ENCODE data around the gene CRYL1.

Gene CRYL1

DNA sequence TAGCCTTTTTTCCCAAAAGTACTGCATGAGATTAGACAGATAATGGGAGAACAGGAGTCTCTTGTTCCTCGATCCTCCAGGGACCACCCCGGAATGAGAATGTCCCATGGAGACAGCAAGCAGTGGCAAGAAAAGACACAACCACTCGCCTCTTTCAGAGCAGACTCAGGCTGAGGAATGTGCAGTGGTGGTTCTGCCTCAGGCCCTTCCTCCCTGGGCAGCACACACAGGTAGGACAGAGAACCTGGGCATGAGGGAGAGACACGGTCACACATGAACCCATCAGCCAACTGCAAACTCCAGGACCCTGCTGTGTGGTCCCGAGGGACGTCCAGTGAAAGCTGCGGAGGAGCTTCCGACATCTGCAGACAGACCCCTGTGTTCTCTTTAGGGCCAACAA, 31.0 kb downstream of the CRYL1 start:
- no peak for DNase-seq (ENCODE audit: low read depth)

DNA sequence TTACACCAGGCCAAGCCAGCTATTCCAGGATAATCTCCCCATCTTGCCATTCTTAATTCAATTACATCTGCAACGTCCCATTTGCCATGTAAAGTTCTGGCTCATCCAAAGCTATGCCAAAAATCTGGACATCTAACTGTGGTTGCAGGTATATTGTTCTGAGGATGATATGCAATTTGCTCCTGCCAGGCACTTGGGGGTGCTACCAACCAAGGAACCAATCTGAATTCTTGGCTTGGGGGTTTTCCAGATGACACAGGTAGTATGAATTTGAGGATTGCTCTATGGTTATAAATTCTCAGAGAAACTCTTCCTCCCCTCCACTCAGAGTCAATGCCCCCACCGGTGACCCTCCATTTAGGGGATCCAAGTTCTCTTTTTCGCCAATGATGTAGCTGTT, 33.0 kb downstream of the CRYL1 start:
- DNase-seq (ENCODE audit: low read depth): no peak

DNA sequence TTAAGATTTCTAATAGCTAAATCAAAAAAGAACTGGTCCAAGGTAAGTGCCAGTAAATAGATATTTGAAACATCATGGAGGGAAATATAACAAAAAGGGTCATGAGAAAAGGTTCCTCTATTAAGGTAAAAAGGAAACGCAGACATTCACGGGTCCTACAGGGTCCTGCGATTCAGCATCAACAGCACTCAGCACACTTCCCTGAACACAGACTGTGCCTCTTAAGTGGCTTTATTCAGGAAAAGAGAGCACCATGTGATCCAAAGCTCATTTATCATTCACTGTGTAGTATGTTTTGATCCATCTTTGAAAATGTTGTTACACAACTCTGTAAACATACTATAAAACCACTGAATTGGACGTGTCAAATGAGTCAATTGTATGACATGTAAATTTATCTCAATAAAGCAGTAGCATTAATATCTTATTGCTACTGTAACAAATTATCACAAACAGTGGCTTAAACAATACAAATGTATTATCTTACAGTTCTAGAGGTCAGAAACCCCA, 33.7 kb downstream of the CRYL1 start:
- no peak for DNase-seq (ENCODE audit: low read depth)

DNA sequence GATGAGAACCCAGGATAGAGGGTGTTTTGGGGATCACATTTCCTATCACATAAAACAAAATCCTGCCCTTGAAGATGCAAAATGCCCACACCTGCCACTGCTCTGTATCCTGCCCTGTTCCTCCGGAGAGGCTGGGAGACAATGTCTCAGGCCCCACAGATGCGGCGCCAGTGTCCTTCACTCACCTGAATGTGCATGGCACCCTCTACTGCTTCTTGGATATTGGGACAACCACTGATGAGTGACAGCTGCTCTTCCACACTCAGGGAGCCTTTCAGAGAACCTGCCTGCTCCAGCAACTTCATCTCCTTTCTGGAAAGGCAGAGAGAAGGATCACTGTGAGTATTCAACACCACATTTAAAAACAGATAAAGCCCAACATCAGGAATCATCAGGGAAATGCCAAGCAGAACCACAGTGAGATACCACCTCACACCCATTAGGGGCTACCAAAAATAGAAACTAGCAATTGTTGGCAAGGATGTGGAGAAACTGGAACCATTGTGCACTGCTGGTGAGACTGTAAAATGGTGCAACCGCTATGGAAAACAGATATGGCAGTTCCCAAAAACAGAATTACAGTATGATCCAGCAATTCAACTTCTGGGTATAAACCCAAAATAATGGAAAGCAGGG, 36.4 kb downstream of the CRYL1 start:
- DNase-seq (ENCODE audit: low read depth): peak; percentile 20

DNA sequence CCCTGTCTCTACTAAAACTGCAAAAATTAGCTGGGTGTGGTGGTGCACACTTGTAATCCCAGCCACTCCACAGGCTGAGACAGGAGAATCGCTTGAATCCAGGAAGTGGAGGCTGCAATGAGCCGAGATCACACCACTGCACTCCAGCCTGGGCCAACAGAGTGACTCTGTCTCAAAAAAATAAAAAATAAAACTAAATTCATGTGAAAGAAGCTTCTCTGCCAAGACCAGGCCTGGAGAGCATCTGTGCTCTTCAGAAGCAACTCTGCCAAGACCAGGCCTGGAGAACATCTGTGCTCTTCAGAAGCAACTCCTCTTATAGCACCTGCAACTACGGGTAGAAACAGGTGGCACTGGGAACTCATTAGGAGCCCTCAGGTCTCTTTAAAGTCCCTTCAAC, 37.7 kb downstream of the CRYL1 start:
- DNase-seq (ENCODE audit: low read depth): no peak

DNA sequence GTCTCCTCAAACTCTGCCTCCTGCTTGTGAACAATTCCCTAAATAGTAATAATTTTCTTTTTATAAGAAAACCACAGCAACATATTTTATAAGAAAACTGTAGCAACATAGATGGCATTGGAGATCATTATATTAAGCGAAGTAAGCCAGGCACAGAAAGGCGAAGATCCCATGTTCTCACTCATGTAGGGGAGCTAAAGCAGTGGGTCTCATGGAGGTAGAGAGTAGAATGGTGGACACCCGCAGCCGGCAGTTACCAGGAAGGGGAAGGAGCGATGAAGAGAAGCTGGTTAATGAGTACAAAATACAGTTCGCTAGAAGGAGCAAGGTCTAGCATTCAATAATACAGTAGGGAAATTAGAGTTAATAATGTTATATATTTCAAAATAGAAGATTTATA, 42.9 kb downstream of the CRYL1 start:
- no peak for DNase-seq (ENCODE audit: low read depth)

DNA sequence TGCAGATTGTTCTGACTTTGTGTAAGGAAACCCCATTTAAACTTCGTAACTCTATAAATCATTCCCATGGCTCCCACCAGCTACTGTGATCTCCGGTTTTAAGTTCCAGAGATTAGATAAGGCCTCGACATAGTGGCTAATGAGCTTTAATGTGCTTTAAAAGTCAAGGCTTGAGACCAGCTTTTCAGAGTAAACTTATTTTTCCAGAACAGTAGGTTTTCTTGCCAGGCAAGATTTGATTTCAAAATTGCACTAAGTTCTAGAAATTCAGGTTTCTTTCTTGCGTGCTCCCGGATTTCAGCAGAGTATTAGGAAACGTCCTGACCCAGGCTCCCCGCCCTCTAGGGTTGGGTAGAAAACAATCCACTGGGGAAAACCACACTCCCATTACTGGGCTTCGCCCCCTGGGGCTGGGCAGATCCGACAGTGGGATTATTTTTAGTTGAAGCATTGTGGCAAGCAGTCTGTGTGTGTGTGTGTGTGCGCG, 43.3 kb downstream of the CRYL1 start:
- DNase-seq (ENCODE audit: low read depth): no peak

DNA sequence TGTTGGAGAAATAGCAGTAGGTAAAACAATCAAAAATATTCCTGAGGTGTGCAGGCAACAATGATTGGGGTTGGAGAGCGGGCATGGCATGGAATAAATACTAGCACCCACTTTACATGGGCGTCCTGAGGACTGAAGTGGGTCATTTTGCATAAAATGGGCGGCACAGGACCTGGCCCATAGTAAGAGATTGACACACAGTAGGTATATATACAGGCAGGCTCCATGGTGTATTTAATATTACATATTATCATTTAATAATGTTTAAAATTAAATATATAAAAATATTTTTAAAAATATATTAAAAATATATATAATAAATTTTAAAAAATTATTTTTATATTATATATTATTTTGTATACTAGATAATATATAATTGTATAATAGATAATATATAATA, 48.3 kb downstream of the CRYL1 start:
- no peak for DNase-seq (ENCODE audit: low read depth)

DNA sequence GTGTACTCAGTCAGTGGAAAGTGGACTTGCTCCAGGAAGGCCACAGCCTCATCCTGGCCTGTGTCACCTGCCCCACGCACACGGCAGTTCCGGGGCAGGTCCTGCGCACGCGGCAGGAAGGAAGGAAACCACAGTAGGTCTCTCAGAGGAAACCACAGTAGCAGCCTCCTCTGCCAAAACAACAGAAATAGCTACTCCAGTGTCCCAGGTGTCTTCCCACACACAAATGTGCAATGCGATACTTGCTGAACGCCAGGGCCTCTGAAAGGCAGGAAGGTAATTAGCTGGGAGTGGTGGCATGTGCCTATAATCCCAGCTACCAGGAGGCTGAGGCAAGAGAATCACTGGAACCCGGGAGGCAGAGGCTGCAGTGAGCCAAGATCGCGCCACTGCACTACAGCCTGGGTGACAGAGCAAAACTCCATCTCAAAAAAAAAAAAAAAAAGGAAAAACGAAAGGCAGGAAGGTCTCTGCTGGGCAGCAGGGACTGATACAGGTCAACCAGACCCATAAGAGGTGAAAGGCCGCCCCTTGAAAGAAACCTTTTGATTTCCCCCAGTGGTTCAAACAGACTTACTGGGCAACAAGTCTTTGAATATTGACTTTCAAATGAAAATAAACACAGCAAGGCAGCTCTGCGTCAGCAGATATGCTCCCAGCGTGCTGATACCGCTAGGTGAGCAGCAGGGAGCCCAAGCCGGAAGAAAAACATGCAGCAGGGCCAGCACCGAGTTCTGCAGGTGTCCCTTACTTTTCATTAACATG, 49.5 kb downstream of the CRYL1 start:
- DNase-seq (ENCODE audit: low read depth): peak; percentile 36

DNA sequence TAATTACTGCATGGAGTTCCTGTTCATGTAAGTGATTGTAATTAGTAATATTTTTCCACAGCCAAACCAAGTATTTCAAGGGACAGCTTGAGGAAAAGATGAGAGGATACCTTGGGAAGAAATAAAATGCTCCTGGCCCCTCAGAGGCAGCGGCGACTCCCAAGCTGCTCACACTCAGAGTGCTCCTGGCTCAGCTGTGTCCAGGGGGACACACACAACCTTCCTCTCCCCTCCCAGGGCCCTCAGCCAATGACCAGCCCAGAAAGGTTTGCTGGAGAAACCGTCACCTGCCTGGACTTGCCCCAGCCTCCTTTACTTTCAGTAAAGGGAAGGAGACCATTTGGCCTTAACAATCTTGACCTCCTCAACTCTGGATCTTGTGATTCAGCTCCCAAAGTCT, 51.1 kb downstream of the CRYL1 start:
- no peak for DNase-seq (ENCODE audit: low read depth)

DNA sequence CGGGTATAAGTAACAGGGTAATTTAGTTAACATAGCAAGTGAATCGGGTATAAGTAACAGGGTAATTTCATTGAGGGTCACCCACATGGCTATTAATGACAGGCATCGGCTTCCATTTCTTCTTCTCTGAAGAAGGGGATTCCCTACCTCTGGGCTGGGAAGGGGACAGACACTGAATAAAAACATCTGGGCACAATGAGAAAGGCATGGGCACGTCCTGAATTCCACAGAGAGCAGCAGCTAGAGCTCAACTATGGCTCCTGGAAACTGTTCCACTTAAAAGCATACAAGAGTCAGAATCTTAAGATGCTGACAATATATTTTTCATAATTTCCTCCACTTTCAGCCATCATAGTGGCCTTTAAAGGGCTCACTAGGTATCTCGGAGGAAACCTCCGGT, 51.8 kb downstream of the CRYL1 start:
- DNase-seq (ENCODE audit: low read depth): no peak

DNA sequence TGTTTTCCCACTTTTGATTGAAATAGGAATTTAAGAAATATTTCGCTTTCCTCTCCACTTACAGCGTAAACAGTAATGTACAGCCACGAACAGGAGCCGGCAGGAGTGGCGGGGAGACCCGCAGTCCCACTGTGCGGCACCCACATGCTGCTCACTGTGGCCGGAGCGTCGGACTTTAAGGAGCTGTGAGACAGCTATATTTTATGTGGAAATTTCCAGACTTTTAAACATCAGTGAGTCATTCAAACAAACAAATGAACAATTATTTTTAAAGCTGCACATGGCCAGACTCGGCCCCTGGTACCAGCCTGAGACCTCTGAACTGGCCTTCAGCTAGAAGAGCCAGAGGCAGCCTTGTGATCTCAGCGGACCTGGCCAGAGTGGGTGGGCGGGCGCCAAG, 52.5 kb downstream of the CRYL1 start:
- DNase-seq (ENCODE audit: low read depth): no peak

DNA sequence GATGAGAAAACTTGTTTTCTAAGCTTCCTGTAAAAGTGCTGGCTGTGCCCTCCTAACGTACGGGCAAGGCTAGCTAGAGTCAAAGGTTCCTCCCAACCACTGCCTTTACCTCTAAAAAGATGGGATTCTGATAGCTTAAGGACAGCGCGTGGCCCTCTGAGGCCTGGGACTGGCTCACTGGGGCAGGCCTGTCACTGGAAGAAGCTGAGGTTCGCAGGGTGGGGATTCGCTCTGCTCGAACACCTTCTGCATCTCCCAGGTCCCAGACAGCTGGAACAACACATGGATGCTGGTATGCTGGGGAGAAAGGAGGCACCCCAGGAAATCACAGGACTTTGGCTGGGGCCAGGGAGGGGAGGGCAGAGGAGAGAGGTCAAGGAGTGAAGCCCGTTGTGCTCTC, 53.1 kb downstream of the CRYL1 start:
- no peak for DNase-seq (ENCODE audit: low read depth)

DNA sequence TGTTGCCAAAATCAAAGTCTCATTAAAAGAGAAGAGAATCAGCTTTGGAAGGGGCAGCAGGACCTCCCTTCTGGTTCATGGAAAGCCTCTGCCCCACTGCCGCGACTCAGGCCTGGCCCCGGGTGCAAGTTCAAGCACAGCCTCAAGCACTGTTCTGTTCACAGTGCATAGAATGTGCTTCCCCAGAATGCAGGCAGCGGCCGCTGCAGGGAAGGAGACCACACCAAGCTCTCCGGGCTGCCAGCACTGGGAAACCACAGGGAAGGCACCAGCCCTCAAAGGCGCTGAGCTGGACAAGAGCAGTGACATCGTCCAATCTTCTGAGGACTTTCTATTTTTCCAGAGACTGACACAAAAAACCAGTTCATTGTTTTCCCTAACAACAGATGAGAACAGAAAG, 55.5 kb downstream of the CRYL1 start:
- no peak for DNase-seq (ENCODE audit: low read depth)

DNA sequence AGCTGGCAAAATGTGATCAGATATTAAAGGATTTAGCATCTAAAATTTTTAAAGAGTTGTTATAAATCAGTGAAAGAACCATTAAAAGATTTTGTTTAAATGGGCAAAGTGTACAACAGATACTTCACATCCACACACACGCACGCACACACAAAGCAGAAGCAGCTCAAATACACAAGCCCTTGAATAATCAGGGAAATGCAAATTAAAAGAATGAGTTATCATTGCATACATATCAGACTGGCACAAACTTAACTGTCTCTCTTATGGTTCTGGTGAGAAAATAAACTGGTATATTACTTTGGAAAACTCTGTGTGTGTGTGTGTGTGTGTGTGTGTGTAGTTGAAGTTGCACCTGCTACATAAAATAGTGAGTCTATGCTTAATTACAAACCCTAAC, 59.3 kb downstream of the CRYL1 start:
- no peak for DNase-seq (ENCODE audit: low read depth)

DNA sequence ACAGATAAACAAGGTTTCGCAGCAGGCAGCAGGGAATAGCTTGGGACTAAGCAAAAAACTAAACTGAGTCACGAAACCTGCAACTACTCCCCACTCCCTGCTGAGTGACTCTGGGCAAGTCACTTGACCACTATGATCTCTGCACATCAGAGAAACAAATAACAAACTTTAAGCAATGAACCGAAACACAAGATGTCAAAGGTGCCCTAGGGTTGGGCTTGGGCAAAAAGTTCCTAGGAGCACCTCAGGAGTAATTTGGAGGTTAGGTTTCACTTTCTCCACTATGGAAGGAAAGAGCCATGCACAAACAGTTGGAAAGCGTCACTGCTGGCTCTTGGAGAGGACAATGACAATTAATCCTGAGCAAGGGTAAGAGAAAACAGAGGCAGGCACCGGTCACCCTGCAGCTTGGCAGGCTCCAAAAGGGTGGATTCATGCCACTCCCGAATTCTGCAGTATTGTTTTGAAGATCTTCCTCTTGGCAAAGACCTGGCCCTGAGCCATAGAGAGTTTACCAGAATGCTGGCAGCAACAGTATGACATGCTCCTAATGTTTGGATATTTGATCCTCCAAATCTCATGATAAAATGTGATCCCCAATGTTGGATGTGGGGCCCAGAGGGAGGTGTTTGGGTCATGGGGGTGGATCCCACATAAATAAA, 60.3 kb downstream of the CRYL1 start:
- DNase-seq (ENCODE audit: low read depth): no peak

DNA sequence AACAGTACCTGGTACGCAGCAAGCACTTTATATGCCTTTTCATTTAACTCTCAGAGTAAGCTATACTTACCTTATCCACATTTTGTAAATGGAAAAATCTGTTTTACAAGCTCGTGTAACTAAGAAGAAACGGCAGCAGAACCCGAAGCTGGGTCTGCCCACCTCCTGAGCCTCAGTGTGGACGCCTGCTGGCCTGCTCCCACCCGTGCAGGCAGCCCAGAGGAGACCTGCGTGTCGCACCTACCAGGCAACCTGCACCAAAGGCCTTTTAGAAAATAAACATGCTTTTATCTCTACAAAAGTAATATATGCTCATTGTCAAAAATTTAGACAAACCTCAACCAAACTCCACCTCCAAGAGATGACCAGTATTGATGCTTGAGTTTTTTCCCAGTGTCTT, 62.7 kb downstream of the CRYL1 start:
- no peak for DNase-seq (ENCODE audit: low read depth)

DNA sequence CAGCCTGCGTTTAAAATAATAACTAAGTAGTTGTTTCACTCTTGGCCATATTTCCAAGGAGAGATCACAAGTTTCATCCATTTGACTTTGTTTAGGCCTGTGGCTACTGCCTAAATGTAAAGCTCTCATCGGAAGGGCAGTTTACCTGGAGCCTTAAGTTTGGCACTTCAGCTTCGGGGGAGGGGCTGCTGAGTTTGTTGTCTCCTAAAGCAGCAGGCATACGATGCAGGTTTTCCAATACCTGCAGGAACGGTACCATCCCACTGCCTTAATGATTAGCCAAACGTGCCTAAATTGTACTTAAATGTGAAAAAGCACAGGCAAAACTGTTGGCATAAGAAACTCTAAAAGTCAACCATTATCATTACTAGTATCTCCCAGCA, 63.1 kb downstream of the CRYL1 start:
- no peak for DNase-seq (ENCODE audit: low read depth)

DNA sequence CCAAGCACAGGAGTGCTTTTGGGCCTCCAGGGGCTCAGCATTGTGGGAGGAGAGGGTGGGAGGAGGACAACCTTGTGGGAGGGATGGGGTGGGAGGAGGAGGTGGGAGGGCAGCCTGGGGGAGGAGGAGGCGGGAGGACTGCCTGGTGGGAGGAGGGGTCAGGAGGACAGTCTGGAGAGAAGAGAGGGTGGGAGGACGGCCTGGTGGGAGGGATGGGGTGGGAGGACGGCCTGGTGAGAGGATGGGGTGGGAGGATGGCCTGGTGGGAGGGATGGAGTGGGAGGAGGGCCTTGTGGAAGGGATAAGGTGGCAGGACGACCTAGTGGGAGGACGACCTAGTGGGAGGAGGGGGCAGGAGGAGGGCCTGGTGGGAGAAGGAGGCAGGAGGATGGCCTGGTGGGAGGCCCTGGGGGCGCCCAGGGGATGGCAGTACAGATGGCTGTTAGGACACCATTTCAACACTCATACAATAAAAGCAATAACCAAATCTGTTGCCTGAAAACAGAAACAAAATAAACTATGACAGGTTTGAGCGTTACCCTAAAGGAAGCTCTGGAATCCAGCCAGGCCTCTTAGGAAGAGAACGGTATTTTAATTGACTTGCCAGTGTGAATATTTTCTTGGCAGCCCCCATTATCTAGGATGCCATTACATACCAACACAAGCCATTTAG, 63.7 kb downstream of the CRYL1 start:
- no peak for DNase-seq (ENCODE audit: low read depth)

DNA sequence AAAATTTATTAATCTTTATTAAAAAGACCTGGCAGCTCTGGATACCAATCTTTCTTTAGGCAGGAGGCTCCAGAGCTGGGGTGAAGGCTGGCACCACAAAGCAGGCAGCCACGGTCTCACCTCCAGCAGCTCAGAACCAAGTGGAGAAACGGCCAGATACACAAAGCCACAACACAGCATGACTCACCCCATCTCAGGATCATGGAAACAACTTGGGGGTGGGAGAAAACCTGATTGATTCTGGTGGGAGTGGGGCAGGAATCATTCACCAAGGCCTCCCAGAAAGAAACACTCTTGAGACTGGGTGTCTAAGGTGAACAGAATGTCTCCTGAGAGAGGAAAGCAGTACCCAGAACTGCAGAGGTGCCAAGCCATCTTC, 64.2 kb downstream of the CRYL1 start:
- no peak for DNase-seq (ENCODE audit: low read depth)

DNA sequence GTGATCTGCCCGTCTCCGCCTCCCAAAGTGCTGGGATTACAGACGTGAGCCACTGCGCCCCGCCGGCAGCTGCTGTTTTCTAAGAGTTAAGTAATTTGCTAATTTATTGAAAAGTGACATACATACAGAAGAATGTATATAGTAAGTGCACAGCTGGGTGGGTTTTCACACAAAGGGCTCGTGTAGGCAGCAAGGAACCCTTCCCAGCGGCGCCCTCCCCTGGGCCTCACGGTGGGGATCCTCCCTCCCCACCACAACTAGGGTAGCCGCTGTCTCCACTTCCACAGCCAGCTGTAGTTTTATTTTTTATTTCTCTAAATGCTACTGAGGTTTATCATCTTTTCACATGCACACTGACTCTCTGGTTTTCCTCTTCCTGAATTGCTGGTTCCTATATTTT, 64.9 kb downstream of the CRYL1 start:
- DNase-seq (ENCODE audit: low read depth): no peak

DNA sequence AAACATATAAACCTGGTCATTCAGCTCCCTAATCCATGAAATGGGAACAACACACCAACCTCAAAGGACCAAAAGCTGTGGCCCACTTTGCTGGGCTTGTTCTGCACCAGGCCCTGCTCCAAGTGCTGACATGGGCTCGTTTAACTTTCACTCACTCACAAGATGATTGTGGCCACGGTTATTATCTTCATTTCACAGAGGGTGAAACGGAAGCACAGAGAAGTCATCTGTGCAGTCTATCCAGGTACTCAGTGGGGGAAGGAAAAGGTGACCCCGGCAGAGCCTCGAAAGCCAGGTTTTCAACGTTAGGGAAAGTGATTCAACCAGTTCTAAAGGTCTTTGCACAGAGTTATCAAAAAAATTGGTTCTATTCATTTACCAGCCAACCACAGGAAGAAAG, 68.0 kb downstream of the CRYL1 start:
- no peak for DNase-seq (ENCODE audit: low read depth)

DNA sequence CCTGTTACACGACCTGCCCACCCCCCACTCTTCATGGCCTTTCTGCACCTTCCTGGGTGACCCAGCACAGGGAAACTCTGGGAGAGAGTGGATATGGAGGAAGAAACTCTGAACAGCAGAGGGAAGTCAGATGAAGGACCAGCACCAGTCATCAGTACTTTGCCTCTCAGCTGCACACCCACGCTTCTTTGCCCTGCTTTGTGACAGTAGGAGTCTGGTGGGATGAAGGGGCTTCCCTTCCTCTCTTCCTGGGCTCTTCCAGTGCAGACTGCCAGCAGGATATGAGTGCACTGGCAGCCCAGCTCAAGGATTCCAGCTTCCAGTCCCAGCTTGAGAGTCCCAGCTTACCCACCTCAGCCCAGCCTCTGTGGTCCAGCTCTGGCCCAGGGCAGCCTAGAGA, 68.9 kb downstream of the CRYL1 start:
- no peak for DNase-seq (ENCODE audit: low read depth)
